ENCODE measurements around the gene DOCK1. TPM values are rescaled to one million over a fixed set of nuclear protein-coding genes. Genes with fewer than 3 reads are reported as not detected.

The DOCK1 gene
- total RNA-seq, 2 donors from 2014 or later: 34.3 to 44.1 TPM

DNA sequence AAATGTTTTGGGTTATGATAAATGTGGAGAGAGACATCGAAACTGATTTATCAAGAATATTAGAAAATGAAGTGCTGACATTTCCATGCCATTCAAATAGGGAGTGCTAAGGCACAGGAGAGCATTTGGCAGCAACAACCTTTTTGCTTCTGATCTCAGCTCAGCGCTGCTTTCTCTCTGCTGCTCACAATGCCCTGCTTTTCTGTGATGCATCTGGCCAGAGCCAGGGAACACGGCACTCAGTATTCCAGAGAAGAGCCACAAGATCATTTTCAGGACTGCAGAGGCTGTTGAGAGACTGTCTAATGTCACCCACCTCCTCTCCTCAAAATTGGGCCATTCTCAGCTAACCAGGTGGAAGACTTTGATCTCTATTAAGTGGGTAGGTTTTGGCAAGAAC lies 263.0 kb downstream of the DOCK1 start:
- Histone ChIP-seq H3K4me3 (no peak overlapping the region), H3K27me3 (no peaks in the 10 kb centered on the region), H3K4me1 (peaks cover 3% of the 10 kb centered on the region), H3K36me3 (replicated peaks in 1 of 2; ENCODE audit: insufficient read depth in 1 of 2, low read depth in 2 of 2) (no peaks in the 10 kb centered on the region), H3K9me3 (no peaks in the 10 kb centered on the region), H3K27ac (no peak overlapping the region)
- ATAC-seq (no peak), DNase-seq (no peak)
- WGBS, 2 donors: 88 to 93% methylated on average over 3 of the region's 3 CpGs
- TF ChIP-seq POLR2A (IDR thresholded peaks at IDR 0.05) (no peak), CTCF (IDR thresholded peaks at IDR 0.05) (no peak)
- intact Hi-C loops (cut with DNase I): no loop called here

- no peak overlapping the region for H3K27ac ChIP-seq
- TF ChIP-seq CTCF (IDR thresholded peaks at IDR 0.05) (no peak), POLR2A (IDR thresholded peaks at IDR 0.05) (no peak)
- H3K4me3 ChIP-seq: no peak overlapping the region
- intact Hi-C loops (cut with DNase I): no loop called here
- DNase-seq (no peak), ATAC-seq (no peak)
- no peaks in the 10 kb centered on the region for H3K36me3 ChIP-seq (replicated peaks in 1 of 2; ENCODE audit: insufficient read depth in 1 of 2, low read depth in 2 of 2)
- no peaks in the 10 kb centered on the region for H3K9me3 ChIP-seq
- WGBS, 2 donors: 90 to 95% methylated on average over 8 of the region's 8 CpGs
- no peaks in the 10 kb centered on the region for H3K27me3 ChIP-seq
- no peaks in the 10 kb centered on the region for H3K4me1 ChIP-seq
Measured at GRCh38 chr10:127174866-127175265, 269.6 kb downstream of the DOCK1 start.

DNA sequence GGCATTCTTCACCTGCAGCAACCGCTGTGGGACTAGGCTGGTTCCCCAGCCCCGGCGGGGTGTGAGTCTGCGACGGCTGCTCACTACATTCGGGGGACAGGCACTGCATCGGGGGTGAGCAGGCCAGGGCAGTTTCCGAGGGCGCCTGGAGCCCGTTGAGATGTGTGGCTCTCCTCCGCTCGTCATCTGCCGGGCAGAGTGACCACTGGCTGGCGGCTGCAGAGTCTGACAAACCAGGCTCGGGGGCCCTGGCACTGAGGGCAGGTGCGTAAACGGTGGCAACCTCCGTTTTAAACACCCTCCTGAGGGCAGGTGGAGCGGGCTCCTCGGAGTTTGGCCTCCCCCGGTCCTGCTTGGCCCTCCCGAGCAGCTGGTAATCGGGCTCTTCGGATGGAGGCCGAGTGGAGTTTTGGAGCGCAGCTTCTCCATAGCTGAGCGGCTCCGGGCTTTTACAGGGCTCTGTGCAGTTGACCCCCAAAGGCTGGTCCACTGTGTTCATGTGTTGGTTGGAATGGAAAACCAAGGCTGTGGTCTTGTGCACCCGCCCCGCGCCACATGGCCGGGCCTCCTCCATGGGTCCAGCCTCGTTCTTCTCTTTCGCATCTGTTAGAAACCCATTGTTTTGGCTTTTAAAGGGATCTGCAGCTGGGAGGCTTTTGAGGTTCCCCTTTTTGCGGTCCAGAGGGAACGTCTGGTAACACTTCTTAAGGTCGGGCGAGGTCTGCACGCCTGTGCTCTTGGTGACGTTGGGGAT lies 270.3 kb downstream of the DOCK1 start:
- intact Hi-C loops (cut with DNase I): no loop called here
- ATAC-seq (no peak), DNase-seq (no peak)
- Histone ChIP-seq H3K4me1 (no peaks in the 10 kb centered on the region), H3K27me3 (no peaks in the 10 kb centered on the region), H3K27ac (no peak overlapping the region), H3K4me3 (no peak overlapping the region), H3K36me3 (replicated peaks in 1 of 2; ENCODE audit: insufficient read depth in 1 of 2, low read depth in 2 of 2) (no peaks in the 10 kb centered on the region), H3K9me3 (no peaks in the 10 kb centered on the region)
- WGBS, 2 donors: 92 to 95% methylated on average over 30 to 37 of the region's 40 CpGs
- TF ChIP-seq CTCF (IDR thresholded peaks at IDR 0.05) (no peak), POLR2A (IDR thresholded peaks at IDR 0.05) (no peak)

DNA sequence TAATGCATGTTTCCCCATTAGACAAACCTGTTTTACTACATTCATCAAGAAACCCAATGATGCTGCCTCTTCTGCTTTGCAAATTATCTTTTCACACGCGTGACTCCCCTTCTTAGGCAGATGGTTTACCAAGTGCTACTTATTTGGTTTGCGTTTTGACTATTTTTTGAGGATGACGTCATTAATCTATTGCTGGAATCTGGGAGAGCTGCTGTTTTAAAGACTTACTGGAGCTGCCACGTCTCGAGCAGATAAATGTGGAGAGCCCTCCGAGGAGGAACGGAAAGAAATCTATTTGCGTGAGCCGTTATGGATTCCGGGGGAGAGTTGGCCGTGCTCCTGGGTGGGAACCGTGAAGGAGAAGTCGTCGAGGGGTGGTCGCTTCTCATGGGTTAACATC lies 271.4 kb downstream of the DOCK1 start:
- no peak for ATAC-seq
- H3K27ac ChIP-seq: no peak overlapping the region
- no peaks in the 10 kb centered on the region for H3K4me1 ChIP-seq
- DNase-seq: no peak
- H3K27me3 ChIP-seq: no peaks in the 10 kb centered on the region
- WGBS, 2 donors: 88 to 93% methylated on average over 16 of the region's 16 CpGs
- no peaks in the 10 kb centered on the region for H3K9me3 ChIP-seq
- TF ChIP-seq POLR2A (IDR thresholded peaks at IDR 0.05): no peak
- no peak for TF ChIP-seq CTCF (IDR thresholded peaks at IDR 0.05)
- H3K36me3 ChIP-seq (replicated peaks in 1 of 2; ENCODE audit: insufficient read depth in 1 of 2, low read depth in 2 of 2): no peaks in the 10 kb centered on the region
- intact Hi-C loops (cut with DNase I): no loop called here
- no peak overlapping the region for H3K4me3 ChIP-seq
